ENCODE results near the gene APOBR.
"Not testable (repeated sequence)": the region's sequence is repeated elsewhere in the genome, so short reads cannot be mapped to it uniquely, and the experiment has no call there.

Gene APOBR

GRCh38 chr16:28483361-28483760 lies 11.1 kb upstream of the APOBR start:
- not testable (repeated sequence) for H3K4ac ChIP-seq (ENCODE audit: low read depth, low read length); H3K79me1 ChIP-seq (ENCODE audit: low read length); H3K27me3 ChIP-seq (ENCODE audit: insufficient read depth, low read length); H3K4me3 ChIP-seq (ENCODE audit: low read depth, low read length); H2AFZ ChIP-seq (ENCODE audit: insufficient read depth, low read length, poor library complexity); H4K8ac ChIP-seq (ENCODE audit: low read depth, low read length); H2BK12ac ChIP-seq (ENCODE audit: low read length); H3K4me1 ChIP-seq (ENCODE audit: control insufficient read depth in 1 of 2, insufficient read depth in 2 of 2, low read length in 2 of 2); H3K18ac ChIP-seq (ENCODE audit: low read length); H3K27ac ChIP-seq (ENCODE audit: low read depth, low read length); H4K91ac ChIP-seq (ENCODE audit: low read depth, low read length); H3K9me3 ChIP-seq (ENCODE audit: insufficient read depth, low read depth, low read length); H2AK5ac ChIP-seq (ENCODE audit: low read length); H3K9ac ChIP-seq (ENCODE audit: low read length); H3K79me2 ChIP-seq (ENCODE audit: control insufficient read depth, insufficient read depth, low read length, poor library complexity); H4K12ac ChIP-seq (ENCODE audit: low read depth, low read length); H3K23ac ChIP-seq (ENCODE audit: low read length); H2BK120ac ChIP-seq (ENCODE audit: insufficient read depth, low read length, poor library complexity); H3K4me2 ChIP-seq (ENCODE audit: low read length); H3K14ac ChIP-seq (ENCODE audit: low read length); DNase-seq; H2BK5ac ChIP-seq (ENCODE audit: low read depth, low read length, poor library complexity)
- peaks cover 20 to 24% of the 10 kb centered on the region in 2 experiments for H3K36me3 ChIP-seq (ENCODE audit: control insufficient read depth in 1 of 2, insufficient read depth in 2 of 2, low read length in 2 of 2)
- WGBS (ENCODE audit: extremely low coverage, insufficient coverage, insufficient read length): no CpG with 5 or more reads among the region's 5 CpGs

- Histone ChIP-seq H4K91ac (ENCODE audit: low read depth, low read length) (no peak overlapping the region), H3K9me3 (ENCODE audit: insufficient read depth, low read depth, low read length) (no peaks in the 10 kb centered on the region), H3K79me1 (ENCODE audit: low read length) (peaks cover under 1% of the 10 kb centered on the region), H3K18ac (ENCODE audit: low read length) (no peak overlapping the region), H2AFZ (ENCODE audit: insufficient read depth, low read length, poor library complexity) (no peak overlapping the region), H3K79me2 (ENCODE audit: control insufficient read depth, insufficient read depth, low read length, poor library complexity) (no peaks in the 10 kb centered on the region), H3K27me3 (ENCODE audit: insufficient read depth, low read length) (no peaks in the 10 kb centered on the region), H4K12ac (ENCODE audit: low read depth, low read length) (no peak overlapping the region), H3K14ac (ENCODE audit: low read length) (no peak overlapping the region), H3K4me2 (ENCODE audit: low read length) (no peak overlapping the region), H3K9ac (ENCODE audit: low read length) (no peak overlapping the region), H3K4me1 (ENCODE audit: control insufficient read depth in 1 of 2, insufficient read depth in 2 of 2, low read length in 2 of 2) (no peaks in the 10 kb centered on the region), H2BK120ac (ENCODE audit: insufficient read depth, low read length, poor library complexity) (no peak overlapping the region), H3K4ac (ENCODE audit: low read depth, low read length) (no peak overlapping the region), H2BK5ac (ENCODE audit: low read depth, low read length, poor library complexity) (no peak overlapping the region), H2AK5ac (ENCODE audit: low read length) (no peak overlapping the region), H3K36me3 (ENCODE audit: control insufficient read depth in 1 of 2, insufficient read depth in 2 of 2, low read length in 2 of 2) (peaks cover 17 to 18% of the 10 kb centered on the region in 2 experiments), H3K23ac (ENCODE audit: low read length) (no peak overlapping the region), H4K8ac (ENCODE audit: low read depth, low read length) (no peak overlapping the region), H3K4me3 (ENCODE audit: low read depth, low read length) (no peak overlapping the region), H2BK12ac (ENCODE audit: low read length) (no peak overlapping the region), H3K27ac (ENCODE audit: low read depth, low read length) (no peak overlapping the region)
- DNase-seq: no peak
- WGBS (ENCODE audit: extremely low coverage, insufficient coverage, insufficient read length): no CpG with 5 or more reads among the region's 5 CpGs
These were observed 8.2 kb upstream of the APOBR start for GRCh38 chr16:28486266-28486665.

GRCh38 chr16:28491230-28491969 lies 3.0 kb upstream of the APOBR start:
- Histone ChIP-seq H3K9ac (ENCODE audit: low read length) (peak overlapping the region; percentile 67), H3K79me2 (ENCODE audit: control insufficient read depth, insufficient read depth, low read length, poor library complexity) (peaks cover 2% of the 10 kb centered on the region), H4K8ac (ENCODE audit: low read depth, low read length) (peak overlapping the region; percentile 95), H3K14ac (ENCODE audit: low read length) (peak overlapping the region; percentile 92), H3K27ac (ENCODE audit: low read depth, low read length) (peak overlapping the region; percentile 41), H4K12ac (ENCODE audit: low read depth, low read length) (peak overlapping the region; percentile 88), H4K91ac (ENCODE audit: low read depth, low read length) (peak overlapping the region; percentile 90), H3K18ac (ENCODE audit: low read length) (peak overlapping the region; percentile 78), H3K9me3 (ENCODE audit: insufficient read depth, low read depth, low read length) (no peaks in the 10 kb centered on the region), H3K4me2 (ENCODE audit: low read length) (peak overlapping the region; percentile 69), H3K27me3 (ENCODE audit: insufficient read depth, low read length) (no peaks in the 10 kb centered on the region), H2BK5ac (ENCODE audit: low read depth, low read length, poor library complexity) (peak overlapping the region; percentile 84), H3K4ac (ENCODE audit: low read depth, low read length) (peak overlapping the region; percentile 46), H3K36me3 (ENCODE audit: control insufficient read depth in 1 of 2, insufficient read depth in 2 of 2, low read length in 2 of 2) (peaks cover 9% of the 10 kb centered on the region in 2 experiments), H2BK12ac (ENCODE audit: low read length) (peak overlapping the region; percentile 48), H3K23ac (ENCODE audit: low read length) (no peak overlapping the region), H2AFZ (ENCODE audit: insufficient read depth, low read length, poor library complexity) (peak overlapping the region; percentile 97), H3K4me1 (ENCODE audit: control insufficient read depth in 1 of 2, insufficient read depth in 2 of 2, low read length in 2 of 2) (peaks cover 2 to 5% of the 10 kb centered on the region in 2 experiments), H3K79me1 (ENCODE audit: low read length) (peaks cover 20% of the 10 kb centered on the region), H3K4me3 (ENCODE audit: low read depth, low read length) (peak overlapping the region; percentile 79), H2BK120ac (ENCODE audit: insufficient read depth, low read length, poor library complexity) (peak overlapping the region; percentile 92), H2AK5ac (ENCODE audit: low read length) (no peak overlapping the region)
- DNase-seq: peak; percentile 79 to 92
- no CpG with 5 or more reads among the region's 42 CpGs for WGBS (ENCODE audit: extremely low coverage, insufficient coverage, insufficient read length)

- Histone ChIP-seq H4K8ac (ENCODE audit: low read depth, low read length) (peak within 1 kb of the TSS; percentile 98), H2BK12ac (ENCODE audit: low read length) (peak within 1 kb of the TSS; percentile 88), H3K23ac (ENCODE audit: low read length) (no peak within 1 kb of the TSS), H3K27me3 (ENCODE audit: insufficient read depth, low read length) (no peaks in the 10 kb centered on the region), H4K91ac (ENCODE audit: low read depth, low read length) (peak within 1 kb of the TSS; percentile 99), H3K4me2 (ENCODE audit: low read length) (peak within 1 kb of the TSS; percentile 69), H3K18ac (ENCODE audit: low read length) (peak within 1 kb of the TSS; percentile 99), H3K4me3 (ENCODE audit: low read depth, low read length) (peak within 1 kb of the TSS; percentile 79), H3K4me1 (ENCODE audit: control insufficient read depth in 1 of 2, insufficient read depth in 2 of 2, low read length in 2 of 2) (peaks cover 2 to 5% of the 10 kb centered on the region in 2 experiments), H3K14ac (ENCODE audit: low read length) (peak within 1 kb of the TSS; percentile 99), H3K36me3 (ENCODE audit: control insufficient read depth in 1 of 2, insufficient read depth in 2 of 2, low read length in 2 of 2) (peaks cover 6 to 9% of the 10 kb centered on the region in 2 experiments), H2BK5ac (ENCODE audit: low read depth, low read length, poor library complexity) (peak within 1 kb of the TSS; percentile 99), H2AFZ (ENCODE audit: insufficient read depth, low read length, poor library complexity) (peak within 1 kb of the TSS; percentile 97), H4K12ac (ENCODE audit: low read depth, low read length) (peak within 1 kb of the TSS; percentile 98), H3K79me1 (ENCODE audit: low read length) (peaks cover 22% of the 10 kb centered on the region), H3K4ac (ENCODE audit: low read depth, low read length) (peak within 1 kb of the TSS; percentile 82), H3K9ac (ENCODE audit: low read length) (peak within 1 kb of the TSS; percentile 97), H2AK5ac (ENCODE audit: low read length) (no peak within 1 kb of the TSS), H3K79me2 (ENCODE audit: control insufficient read depth, insufficient read depth, low read length, poor library complexity) (peaks cover 2% of the 10 kb centered on the region), H3K9me3 (ENCODE audit: insufficient read depth, low read depth, low read length) (no peaks in the 10 kb centered on the region), H2BK120ac (ENCODE audit: insufficient read depth, low read length, poor library complexity) (peak within 1 kb of the TSS; percentile 100), H3K27ac (ENCODE audit: low read depth, low read length) (peak within 1 kb of the TSS; percentile 96)
- WGBS (ENCODE audit: extremely low coverage, insufficient coverage, insufficient read length): no CpG with 5 or more reads among the region's 21 CpGs
- peak; percentile 87 to 90 for DNase-seq
These were observed 2.4 kb upstream of the APOBR start, which contains the start of gene CLN3 for GRCh38 chr16:28491970-28492474. Gene CLN3, minus strand, starts transcription at chr16:28492074. Its CDS starts 315 bp downstream, at chr16:28491759.
